HEK293 (cell line): ENCODE measurements around the gene C3orf49.

ENCODE experiments used
- ELK4 ChIP-seq: IDR thresholded peaks from 2 replicates; pipeline ENCODE4 v1.6.1; 2011; ENCODE audit warnings: mild to moderate bottlenecking, low read depth, low read length, borderline replicate concordance
- REPIN1 ChIP-seq: fragments of 450-650 bp; formaldehyde crosslinking; IDR thresholded peaks from 2 replicates; pipeline ENCODE4 v1.5.1; 2017; ENCODE audit warnings: missing biosample characterization, missing genetic modification characterization, low read depth
- TCF7L2 ChIP-seq: IDR thresholded peaks from 2 replicates; pipeline ENCODE4 v1.6.1; 2011; ENCODE audit warnings: low read depth, mild to moderate bottlenecking, inconsistent platforms, low read length, moderate library complexity, borderline replicate concordance
- ZNF24 ChIP-seq: fragments of 450-650 bp; formaldehyde crosslinking; IDR thresholded peaks from 2 replicates; pipeline ENCODE4 v1.5.1; 2016; ENCODE audit warnings: missing biosample characterization, missing genetic modification characterization
- ZNF596 ChIP-seq: fragments of 450-650 bp; IDR thresholded peaks from 2 replicates; pipeline ENCODE4 v1.5.0; 2018; ENCODE audit warnings: missing biosample characterization, mild to moderate bottlenecking, missing genetic modification characterization, moderate library complexity
- TF ChIP-seq, protein P1 (sequence below): fragments of 450-650 bp; formaldehyde crosslinking; IDR thresholded peaks from 2 replicates; pipeline ENCODE4 v1.5.1; 2016; ENCODE audit warnings: missing biosample characterization, missing genetic modification characterization
- TF ChIP-seq, protein P2 (sequence below): fragments of 450-650 bp; formaldehyde crosslinking; IDR thresholded peaks from 2 replicates; pipeline ENCODE4 v1.5.1; 2017; ENCODE audit warnings: missing biosample characterization, missing genetic modification characterization

DNA sequence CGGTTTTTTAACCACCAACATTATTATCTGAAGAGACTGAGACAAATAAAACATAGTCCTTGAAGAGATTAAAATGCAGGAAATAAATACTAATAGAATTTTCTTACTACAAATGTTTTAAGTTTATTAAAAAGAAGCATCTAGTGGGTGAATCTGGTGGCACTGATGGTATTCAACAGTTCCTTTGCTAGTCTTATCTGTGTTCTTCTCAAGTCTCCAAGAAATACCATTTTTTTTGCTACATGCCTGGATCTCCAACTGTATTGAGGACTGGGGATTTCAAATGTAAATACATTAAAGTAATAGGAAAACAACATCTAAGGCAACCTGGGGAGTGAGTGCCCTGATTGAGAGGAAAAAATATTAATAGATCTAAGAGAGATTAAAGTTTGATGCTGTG lies 22.6 kb downstream of the C3orf49 start:
- TF ChIP-seq, protein P1, sequence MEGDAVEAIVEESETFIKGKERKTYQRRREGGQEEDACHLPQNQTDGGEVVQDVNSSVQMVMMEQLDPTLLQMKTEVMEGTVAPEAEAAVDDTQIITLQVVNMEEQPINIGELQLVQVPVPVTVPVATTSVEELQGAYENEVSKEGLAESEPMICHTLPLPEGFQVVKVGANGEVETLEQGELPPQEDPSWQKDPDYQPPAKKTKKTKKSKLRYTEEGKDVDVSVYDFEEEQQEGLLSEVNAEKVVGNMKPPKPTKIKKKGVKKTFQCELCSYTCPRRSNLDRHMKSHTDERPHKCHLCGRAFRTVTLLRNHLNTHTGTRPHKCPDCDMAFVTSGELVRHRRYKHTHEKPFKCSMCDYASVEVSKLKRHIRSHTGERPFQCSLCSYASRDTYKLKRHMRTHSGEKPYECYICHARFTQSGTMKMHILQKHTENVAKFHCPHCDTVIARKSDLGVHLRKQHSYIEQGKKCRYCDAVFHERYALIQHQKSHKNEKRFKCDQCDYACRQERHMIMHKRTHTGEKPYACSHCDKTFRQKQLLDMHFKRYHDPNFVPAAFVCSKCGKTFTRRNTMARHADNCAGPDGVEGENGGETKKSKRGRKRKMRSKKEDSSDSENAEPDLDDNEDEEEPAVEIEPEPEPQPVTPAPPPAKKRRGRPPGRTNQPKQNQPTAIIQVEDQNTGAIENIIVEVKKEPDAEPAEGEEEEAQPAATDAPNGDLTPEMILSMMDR (tag by site-specific recombination) = no peak
- TF ChIP-seq, protein P2, sequence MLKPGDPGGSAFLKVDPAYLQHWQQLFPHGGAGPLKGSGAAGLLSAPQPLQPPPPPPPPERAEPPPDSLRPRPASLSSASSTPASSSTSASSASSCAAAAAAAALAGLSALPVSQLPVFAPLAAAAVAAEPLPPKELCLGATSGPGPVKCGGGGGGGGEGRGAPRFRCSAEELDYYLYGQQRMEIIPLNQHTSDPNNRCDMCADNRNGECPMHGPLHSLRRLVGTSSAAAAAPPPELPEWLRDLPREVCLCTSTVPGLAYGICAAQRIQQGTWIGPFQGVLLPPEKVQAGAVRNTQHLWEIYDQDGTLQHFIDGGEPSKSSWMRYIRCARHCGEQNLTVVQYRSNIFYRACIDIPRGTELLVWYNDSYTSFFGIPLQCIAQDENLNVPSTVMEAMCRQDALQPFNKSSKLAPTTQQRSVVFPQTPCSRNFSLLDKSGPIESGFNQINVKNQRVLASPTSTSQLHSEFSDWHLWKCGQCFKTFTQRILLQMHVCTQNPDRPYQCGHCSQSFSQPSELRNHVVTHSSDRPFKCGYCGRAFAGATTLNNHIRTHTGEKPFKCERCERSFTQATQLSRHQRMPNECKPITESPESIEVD (tag by site-specific recombination) = no peak
- no peak for TF ChIP-seq ZNF24
- no peak for TF ChIP-seq ELK4
- no peak for TF ChIP-seq TCF7L2
- TF ChIP-seq ZNF596 (tag by site-specific recombination) = no peak
- TF ChIP-seq REPIN1 (tag by site-specific recombination) = no peak
